GM19035 (cell line): ENCODE measurements around the gene TMEM132D.

ENCODE experiments used
- ATAC-seq: cut with Tn5 transposase; IDR thresholded peaks from one replicate; pipeline ENCODE4 v1.9.1; 2021; ENCODE audit not compliant: unreplicated experiment

TMEM132D gene

DNA sequence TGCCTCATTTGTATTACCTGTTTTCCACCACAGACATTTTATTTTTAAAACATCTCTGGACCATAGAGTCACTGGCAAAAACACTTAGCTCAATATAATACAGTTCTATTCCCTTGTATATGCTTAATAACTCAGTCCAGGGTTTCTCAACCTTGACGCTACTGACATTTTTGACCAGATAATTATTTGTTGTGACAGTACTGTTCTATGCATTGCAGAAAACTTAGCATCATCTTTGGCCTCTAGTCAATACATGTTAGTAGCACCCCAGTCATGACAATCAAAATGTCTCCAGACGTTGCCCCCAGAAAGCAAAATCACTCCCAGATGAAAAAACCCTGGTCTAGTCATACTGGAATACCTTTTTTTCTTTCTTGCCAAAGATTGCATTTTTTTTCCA, 174.7 kb downstream of the TMEM132D start:
- no peak for ATAC-seq

DNA sequence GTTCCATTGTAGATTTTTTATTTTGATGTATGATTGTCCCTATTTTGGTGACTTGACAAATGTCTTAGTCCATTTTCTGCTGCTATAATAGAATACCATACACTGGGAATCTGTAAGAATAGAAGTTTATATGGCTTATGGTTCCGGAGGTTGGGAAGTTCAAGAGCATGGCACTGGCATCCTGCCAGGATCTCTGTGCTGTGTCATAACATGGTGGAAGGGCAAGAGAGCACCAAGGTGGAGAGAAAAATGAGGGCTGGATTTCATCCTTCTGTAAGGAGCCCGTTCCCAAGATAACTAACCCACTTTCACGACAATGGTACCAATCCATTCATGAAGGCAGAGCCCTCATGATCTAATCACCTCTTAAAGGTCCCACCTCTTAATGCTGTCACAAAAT, 176.7 kb downstream of the TMEM132D start:
- ATAC-seq = no peak

DNA sequence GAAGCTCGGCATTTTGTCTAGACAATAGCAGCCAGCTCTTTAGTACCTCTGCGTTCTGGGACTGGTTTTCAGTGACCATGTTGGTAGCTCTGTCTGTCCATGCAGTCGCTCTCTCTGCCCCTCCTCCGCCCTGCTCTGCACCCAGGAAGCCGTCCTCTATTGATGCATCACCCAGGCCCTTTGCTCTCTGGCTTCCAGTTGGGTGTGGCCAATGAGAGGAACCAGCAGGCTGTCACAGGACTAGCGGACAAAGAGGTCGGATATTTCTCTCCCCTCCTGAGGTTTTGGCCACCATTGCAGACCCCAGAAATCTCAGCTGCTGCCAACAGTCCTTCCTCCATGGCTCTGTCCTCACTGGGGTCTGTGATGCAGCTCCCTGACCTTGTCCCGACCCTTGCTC, 180.6 kb downstream of the TMEM132D start:
- no peak for ATAC-seq

DNA sequence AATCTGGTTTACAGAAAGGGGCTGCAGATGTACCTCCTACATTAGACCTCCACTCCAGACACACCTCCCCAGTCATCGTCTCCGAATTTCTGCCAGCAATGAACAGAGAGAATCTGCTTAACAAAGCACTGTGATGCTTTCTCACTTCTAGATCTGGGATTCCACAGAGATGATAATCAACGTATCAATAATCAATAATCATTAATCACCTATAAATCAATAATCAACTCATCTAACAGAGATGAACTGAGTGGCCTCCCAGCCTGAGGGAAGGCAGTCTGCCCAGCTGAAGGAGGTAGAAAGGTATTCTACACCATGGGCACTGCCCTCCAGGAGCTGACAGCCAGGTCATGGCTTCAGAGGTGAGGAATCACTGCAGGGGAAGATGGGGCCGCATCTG, 183.2 kb downstream of the TMEM132D start:
- ATAC-seq = no peak

DNA sequence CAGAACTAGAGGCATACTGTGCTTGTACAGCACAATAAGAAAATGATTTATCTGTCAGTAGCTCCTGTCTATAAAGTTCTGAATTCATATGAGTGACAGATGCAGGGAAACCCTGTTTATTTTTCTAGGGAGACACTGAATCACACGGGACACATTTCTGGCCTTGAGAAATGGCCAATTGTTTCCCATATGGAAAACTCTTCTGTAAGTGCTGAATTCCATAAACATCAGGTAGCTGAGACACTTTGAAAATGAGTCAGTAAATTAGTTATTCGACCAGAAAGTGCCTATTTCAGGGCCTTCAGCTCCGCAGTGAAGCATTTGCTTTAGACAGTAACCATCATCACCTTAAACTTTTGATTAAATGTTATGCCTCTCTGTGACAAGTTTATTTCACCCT, 184.4 kb downstream of the TMEM132D start:
- ATAC-seq = no peak

DNA sequence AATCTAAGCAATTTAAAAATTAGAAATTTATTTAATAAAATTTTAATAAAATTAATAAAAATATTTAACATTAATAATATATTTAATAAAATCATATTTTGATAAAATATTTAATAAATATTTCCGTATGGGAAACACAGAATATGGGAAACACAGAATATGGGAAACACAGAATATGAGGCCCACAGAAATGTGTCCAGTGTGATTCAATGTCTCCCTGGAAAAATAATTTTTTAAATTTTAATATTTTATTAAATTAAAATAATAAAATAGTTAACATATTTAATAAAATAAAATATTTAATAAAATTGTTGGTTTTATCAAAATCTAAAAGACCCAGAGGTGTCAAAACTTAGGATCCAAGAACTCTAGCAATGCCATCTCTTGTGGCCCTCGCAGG, 186.4 kb downstream of the TMEM132D start:
- no peak for ATAC-seq

DNA sequence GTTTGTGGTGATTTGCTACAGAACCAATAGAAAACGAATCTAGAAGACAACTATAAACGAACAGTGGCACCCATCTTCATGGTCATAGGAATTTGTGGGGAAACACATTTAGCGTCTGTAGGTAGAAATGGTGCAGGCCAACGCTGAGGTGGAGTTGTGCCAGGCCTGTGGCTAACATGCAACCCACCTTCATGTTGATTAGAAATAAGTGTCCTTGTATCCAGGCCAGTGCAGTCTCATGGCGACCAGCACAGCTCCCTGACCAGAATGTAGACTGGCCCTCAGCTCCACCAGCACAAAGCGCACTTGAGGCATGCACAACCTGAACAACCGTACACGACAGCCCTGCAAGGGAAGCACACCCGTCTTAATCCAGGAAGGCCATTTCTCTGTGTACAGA, 187.0 kb downstream of the TMEM132D start:
- no peak for ATAC-seq

DNA sequence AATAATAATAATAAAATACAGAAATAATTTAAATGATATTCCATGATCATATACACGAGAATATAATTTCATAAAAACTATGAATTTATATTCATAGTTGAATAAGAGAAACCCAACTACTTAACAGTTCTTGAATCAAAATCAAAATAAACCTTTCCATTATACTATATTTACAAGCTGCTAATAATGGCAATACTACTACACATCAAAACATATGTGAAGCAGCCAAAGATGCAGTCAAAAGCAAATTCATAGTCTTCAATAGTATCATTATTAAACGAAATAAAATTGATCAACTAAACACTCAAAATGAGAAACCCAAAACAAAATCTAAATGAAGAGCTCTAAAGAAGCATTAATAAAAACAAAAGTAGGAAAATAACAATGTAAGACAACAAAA, 197.1 kb downstream of the TMEM132D start:
- no peak for ATAC-seq

DNA sequence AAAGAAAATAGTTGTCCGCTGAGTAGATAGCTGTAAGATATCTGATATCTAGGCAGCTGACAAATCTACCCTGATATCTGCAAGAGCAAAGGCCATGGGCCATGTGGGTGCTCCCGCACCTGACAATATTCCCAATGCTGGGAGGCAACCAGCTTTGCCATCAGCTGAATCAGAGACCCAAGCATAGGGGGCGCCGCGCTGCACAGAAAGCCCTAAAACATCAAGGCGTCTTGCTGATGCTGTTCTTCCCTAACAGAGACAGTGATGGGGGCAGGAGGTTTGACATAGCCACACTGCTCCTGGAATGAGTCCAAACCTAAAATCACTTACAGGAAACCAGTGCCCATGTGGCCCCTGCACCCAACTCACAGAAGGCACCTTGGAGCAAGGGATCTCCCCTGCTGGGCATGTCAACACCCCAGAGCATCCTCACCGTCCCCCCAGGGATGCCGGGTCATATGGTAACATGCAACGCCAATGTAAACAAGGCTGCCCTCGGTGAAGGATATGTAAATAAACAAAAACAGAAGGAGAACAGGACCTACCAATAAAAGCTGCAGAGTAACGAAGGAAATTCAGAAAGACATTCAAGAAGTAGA, 199.5 kb downstream of the TMEM132D start:
- ATAC-seq = no peak

DNA sequence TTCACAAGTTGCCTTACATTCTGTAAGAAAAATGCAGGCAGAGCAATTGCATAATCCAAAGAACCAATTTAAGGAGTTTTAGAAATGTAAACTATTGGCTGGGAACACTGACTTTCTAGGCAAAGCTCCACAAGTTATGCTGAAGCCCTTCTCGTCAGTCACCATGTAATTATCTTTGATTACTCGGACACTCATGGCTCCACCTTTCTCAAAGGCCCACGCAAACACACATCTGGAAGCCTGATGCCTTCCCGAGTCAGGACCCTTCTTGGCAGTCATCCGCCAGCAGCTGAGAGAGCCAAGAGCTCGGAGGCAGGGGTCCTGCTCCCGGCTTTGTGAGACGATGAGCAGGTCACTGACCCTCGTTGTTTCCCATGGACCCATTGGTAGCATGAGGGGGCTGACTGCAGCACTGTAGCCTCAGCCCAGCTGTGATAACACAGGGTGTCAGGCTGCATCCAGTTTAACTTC, 202.2 kb downstream of the TMEM132D start:
- no peak for ATAC-seq

DNA sequence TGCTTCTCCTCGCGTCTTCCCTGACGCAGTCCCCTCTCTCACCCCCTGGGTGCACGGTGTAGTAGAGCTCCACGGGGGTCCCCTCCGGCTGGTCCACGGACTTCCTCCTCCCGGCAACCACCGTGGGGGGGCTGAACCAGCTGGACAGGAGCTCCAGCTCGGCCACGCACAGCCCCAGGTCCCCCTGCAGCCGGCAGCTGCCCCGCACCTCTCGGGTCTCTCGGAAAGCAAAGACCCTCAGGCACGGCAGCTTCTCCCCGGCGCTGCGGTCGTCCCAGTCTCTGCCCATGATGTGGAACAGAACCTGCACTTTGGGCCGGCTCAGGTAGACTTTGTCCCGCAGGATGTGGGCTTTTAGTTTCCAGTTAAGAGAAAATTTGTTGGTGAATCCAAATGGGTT, 203.8 kb downstream of the TMEM132D start:
- ATAC-seq = no peak

DNA sequence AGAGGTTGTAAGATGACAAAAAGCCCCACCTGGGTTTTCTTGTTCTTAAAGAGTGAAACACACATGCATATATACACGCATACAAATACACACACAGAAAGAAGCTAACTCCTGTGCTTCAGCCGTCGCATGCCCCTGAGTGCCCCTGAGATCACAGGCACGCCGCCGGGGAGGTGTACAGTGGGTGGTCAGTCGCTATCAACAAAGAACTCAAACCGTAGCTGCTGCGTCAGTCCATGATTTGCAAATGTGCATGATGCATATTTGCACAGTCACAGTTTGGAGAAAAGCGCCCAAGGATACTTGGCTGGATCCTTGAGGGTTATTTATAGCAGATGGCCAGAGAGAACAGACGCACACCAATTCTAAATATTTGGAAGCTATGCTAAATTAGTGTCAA, 206.9 kb downstream of the TMEM132D start:
- ATAC-seq = no peak

DNA sequence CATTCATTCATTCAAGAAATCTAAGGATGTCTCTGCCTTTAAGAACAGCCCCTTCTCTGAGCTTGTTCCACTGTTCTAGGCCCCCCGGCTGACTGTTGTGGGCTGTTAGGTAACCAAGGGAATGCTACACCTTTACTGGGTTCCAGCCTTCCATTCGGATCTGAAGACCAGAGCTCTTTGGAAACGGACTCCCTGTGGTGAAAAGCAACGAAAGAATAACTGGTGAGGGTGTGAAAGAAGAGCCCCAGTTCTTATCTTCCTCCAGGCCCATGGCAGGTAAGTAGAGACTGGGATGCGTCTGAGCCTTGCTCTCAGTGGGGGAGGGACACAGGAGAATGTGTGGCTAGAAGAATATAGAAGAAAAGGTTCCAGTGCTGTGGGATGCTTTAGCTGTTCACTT, 207.4 kb downstream of the TMEM132D start:
- ATAC-seq = no peak

DNA sequence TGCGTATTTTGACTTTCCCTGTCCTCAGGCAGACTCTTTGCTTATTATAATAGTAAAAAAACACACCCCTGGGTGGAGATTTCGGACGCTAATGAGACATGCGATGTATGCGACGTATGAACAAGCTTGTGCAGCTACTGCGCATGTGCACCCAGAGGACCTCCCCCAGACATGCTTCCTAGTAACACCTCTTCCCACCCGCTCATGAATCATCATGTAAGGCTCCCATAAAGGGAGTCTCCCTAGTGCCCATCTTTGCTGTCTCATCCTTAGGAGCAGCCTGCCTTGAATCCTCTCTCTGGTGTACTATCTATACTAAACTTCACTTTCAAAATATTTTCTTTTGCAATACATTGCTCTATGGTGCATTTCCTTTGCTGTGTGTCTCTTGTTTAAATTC, 210.1 kb downstream of the TMEM132D start:
- no peak for ATAC-seq

DNA sequence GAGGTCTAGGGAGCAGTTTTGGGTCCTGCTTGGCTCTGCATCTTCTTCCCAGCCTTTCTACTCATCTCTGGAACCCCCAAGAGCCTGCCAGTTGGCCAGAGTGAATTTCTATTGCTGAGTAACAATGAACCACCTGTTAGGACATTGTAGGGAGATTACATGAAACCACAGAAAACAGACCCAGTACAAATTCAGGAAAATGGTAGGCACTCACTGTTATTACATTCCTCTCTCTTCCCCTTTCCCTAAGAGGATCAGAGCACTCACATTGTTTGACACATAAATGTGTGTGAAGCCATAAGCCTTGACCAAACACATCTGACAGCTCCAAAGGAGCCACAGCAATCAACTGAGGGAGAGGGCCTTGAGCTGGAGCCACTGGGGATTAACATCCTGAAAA, 216.1 kb downstream of the TMEM132D start:
- ATAC-seq = no peak

DNA sequence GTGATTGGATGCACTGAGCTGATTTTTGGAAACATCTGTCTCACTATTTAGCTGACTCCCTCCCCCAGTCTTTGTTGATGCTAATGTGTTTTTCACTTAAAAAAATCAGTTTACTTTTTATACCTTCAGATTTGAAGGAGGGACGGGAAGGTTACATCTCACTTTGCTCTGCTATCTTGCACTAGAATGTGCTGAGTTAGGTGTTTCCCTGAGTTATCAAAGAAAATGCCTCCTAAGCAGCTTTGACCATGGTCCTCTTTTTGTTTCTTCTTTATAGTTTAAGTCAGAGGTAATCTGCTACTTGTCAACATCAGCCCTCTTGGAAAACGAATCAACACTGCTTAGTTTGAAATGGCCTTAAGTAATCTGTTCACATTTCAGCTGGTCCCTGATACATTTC, 222.0 kb downstream of the TMEM132D start:
- ATAC-seq = no peak

DNA sequence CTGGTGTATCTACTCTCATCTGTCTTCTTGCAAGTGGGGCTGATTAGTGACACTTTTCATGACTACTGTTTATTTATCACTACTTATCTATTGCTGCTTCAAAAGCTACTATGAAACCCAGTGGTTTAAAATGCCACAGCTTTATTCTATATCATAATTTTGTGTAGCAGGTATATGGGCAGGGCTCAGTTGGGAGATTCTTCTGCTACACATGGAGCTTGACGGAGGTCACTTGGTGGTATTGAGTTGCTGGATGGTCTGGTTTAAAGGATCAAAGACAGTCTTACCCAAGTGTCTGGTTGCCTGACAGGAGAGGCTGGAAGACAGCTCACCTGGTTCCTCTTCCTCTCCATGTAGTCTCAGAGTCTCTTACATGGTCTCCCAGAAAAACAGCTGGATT, 222.7 kb downstream of the TMEM132D start:
- ATAC-seq = no peak

DNA sequence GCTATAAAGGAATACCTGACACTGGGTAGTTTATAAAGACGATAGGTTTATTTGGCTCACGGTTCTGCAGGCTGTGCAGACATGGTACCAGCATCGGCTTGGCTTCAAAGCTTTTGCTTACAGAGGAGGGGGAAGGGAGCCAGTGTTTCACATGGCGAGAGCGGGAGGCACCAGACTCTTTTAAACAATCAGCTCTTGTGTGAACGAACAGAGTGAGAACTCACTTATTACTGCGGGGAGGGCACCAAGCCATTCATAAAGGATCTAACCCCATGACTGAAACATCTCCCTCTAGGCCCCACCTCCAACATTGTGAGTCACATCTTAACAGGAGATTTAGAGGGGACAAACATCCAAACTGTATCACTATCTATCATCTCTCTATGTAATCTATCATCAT, 227.4 kb downstream of the TMEM132D start:
- ATAC-seq = no peak

DNA sequence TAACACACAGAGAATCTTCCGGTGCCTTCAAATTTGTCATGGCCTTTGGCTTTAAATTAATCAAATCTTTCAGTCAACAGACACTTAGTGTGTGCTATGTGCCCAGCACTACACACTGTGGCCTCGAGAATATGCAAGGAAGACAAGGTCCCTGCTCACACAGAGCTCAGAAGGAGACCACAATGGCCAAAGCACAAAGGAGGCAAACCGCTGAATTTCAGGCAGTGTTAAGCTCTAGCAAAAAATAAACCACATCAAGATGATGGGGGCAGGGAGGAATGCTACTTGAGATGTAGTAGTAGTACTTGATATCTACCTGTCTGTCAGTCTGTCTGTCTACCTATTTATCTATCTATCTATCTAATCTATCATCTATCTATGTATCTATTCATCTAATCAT, 227.9 kb downstream of the TMEM132D start:
- ATAC-seq = no peak

DNA sequence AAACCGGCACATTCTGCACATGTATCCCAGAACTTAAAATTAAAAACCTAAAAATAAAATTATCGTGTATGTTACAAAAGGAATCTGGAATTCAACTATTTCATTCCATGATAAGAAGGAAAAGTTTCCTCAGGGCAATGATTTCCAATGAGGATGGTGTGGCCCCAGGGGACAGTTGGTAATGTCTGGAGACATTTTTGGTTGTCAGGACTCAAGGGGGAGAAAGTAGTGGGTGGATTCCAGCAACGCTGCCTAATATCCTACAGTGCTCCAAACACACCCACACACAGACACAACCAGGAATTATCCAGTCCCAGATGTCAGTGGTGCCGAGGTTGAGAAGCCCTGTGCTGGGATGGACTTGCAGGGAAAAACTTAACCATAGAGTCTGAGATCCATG, 228.3 kb downstream of the TMEM132D start:
- ATAC-seq = no peak

DNA sequence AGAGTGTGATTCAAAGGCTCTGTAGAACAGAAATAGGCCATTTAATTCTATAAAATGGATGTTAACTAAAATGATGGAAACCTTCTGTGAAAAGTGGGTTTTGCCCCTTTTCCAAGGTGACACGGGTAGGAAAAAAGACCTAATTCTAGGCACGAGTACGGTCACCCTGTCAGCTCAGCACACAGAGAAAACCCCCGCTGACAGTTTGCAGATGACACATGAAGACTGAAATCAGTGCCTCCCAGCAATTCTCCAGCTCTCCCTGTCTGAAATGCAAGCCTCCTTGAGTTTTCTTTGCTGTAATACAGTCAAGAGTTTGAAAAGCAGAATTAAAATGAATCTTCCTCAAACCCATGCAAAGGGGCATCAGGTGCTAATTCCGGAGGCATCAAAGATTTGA, 230.0 kb downstream of the TMEM132D start:
- no peak for ATAC-seq

DNA sequence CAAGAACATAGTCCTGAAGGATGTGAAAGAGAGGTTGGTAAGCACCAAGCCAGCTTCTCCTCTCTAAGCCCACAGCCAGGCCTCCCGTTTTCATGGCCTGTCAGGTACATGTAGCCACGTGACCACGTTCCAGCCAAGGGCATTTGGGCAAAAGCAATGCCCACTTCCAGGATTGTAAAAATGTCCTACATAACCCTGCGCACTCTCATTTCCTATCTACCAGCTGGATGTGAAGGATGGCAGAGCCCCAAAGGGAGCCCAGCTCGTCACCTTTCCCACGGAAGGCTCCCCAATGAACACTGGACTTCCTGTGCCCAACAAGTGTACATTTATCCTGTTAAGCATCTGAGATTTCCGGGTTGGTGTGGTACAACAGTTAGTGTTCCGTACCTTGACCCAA, 231.7 kb downstream of the TMEM132D start:
- ATAC-seq = no peak

DNA sequence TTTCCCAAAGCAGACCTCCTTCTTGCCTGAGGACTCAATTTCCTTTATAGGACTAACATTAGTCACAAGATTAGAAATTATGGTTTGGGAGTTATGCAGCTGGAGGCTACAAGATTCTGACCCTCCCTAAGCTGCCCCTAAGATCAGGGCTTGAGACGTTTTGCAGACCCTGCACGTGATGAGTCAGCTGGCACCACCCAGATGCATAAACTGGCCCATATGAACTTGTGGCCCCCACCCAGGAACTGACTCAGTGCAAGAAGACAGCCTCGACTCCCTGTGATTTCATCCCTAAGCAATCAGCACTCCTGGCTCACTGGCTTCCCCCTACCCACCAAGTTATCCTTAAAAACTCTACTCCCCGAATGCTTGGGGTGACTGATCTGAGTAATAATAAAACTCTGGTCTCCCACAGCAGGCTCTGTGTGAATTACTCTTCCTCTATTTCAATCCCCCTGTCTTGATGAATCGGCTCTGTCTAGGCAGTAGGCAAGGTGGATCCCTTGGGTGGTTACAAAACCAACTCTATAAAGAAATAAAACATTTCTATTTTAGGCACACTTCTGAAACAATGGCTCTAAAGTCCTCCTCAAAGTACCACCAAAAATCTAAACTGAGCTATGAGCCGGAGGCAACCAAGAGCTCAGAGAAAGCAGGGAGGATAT, 233.4 kb downstream of the TMEM132D start:
- no peak for ATAC-seq
